HG02840 (cell line): ENCODE results near the gene INKA2.

Experiments used
- ATAC-seq: cut with Tn5 transposase; IDR thresholded peaks from one replicate; pipeline ENCODE4 v1.9.1; 2021; ENCODE audit warnings: mild to moderate bottlenecking, moderate library complexity, moderate number of reproducible peaks; ENCODE audit not compliant: unreplicated experiment, low FRiP score

INKA2 gene

GRCh38 chr1:111734426-111734825, 4.8 kb downstream of the INKA2 start:
- ATAC-seq, result no peak

- no peak for ATAC-seq
Measured at GRCh38 chr1:111733992-111734341, 5.2 kb downstream of the INKA2 start.

- ATAC-seq, result no peak
Measured at GRCh38 chr1:111733183-111733991, 5.8 kb downstream of the INKA2 start.

- ATAC-seq, result no peak
Measured at GRCh38 chr1:111732718-111733117, 6.5 kb downstream of the INKA2 start.

GRCh38 chr1:111731956-111732355, 7.2 kb downstream of the INKA2 start:
- ATAC-seq, result no peak

- no peak for ATAC-seq
Measured at GRCh38 chr1:111730706-111731105, 8.5 kb downstream of the INKA2 start.

- ATAC-seq, result no peak
Measured at GRCh38 chr1:111729946-111730681, 9.1 kb downstream of the INKA2 start.

GRCh38 chr1:111729271-111729921, 9.8 kb downstream of the INKA2 start:
- ATAC-seq, result no peak

- ATAC-seq, result no peak
Measured at GRCh38 chr1:111727056-111727455, 12.1 kb downstream of the INKA2 start.

- no peak for ATAC-seq
Measured at GRCh38 chr1:111725192-111725591, 14.0 kb downstream of the INKA2 start.

- no peak for ATAC-seq
Measured at GRCh38 chr1:111723871-111724270, 15.3 kb downstream of the INKA2 start.

GRCh38 chr1:111723091-111723806, 15.9 kb downstream of the INKA2 start:
- ATAC-seq, result no peak

GRCh38 chr1:111720977-111721786, 18.0 kb downstream of the INKA2 start:
- ATAC-seq, result no peak

GRCh38 chr1:111720274-111720976, 18.8 kb downstream of the INKA2 start:
- no peak for ATAC-seq

- no peak for ATAC-seq
Measured at GRCh38 chr1:111719674-111720132, 19.5 kb downstream of the INKA2 start.

GRCh38 chr1:111719135-111719534, 20.1 kb downstream of the INKA2 start:
- ATAC-seq, result no peak

GRCh38 chr1:111717450-111717849, 21.7 kb downstream of the INKA2 start:
- ATAC-seq, result no peak

- ATAC-seq, result no peak
Measured at GRCh38 chr1:111716333-111716732, 22.9 kb downstream of the INKA2 start.

GRCh38 chr1:111709986-111710385, 29.2 kb downstream of the INKA2 start:
- ATAC-seq, result no peak
